Urothelium cell line (cell line): Measurements from ENCODE around the gene KCNK5.

ENCODE experiments used
- DNase-seq: peaks from one replicate; pipeline ENCODE4 v3.0.0; 2011; ENCODE audit warnings: low spot score, mixed read lengths
- FAIRE-seq: peaks from 2 replicates; lab custom pipeline; 2011; peaks lifted over from hg19 to GRCh38; lab: Jason Lieb, UNC

KCNK5 gene

DNA sequence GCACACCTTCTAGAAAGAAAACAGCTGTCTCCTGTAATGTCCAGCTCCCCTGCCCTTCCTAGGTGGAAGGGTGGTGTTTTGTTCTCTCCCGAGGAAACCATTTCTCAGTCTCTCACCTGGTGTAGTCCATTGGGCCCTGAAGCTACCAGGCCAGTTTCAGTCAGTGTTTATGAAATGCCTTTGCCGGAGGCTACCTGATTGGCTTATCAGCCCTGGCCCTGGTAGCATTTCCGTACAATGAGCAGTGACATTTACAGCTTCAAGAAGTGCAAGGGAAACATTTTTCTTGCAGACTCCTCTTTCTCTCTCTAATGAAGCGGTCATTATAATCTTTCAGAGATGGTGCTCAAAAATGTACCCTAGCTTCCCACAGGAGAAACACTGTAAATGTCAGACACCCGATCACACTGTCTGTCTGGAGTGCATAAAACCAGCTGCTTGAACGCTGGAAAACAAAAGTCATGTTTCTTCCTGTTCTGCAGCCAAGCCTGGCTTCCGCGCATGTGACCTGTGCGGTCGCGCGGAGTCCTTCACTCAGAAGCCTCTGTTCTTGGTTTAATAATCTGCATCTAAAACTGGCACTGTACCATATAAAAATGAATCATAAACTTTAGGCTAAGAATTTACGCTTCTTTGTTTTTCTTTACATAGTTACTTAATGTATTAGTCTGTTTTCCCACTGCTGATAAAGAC, 85.9 kb downstream of the KCNK5 start:
- DNase-seq (no peak), FAIRE-seq (no peak)

DNA sequence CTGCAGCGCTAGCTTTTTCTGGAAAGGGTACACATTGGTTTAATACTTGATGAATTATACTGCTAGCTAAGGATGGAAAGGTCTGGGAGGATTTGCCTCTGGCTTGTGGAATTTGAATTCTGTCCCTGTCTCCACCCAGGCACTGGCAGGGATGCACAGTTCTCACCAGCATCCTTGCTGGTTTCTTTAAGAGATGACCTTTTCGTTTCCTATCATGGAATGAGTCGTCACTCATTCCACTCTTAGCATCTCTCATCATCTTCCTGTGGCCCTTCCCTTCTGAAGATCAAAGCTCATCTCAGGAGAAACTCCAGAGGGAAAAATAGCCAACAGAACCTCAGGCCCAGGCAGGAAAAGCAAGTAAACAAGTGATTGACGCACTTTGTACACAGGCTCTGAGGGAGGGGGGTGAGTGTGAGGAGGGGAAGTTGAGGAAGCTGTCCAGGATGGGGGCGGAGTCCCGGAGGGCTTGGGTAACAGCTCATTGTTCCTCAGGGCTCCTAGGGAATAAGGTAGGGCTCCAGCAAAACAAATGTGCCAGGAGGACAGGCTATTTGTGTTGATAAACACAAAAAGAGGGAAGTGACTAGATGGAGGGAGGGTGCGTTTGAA, 88.6 kb downstream of the KCNK5 start:
- DNase-seq (no peak), FAIRE-seq (no peak)
